Muscle of leg (tissue), 11 donors: Measurements from ENCODE around the gene MPPE1. TPM values are rescaled to one million over a fixed set of nuclear protein-coding genes. Genes with fewer than 3 reads are reported as not detected.
"Not testable (repeated sequence)": the region's sequence is repeated elsewhere in the genome, so short reads cannot be mapped to it uniquely, and the experiment has no call there.

Experiments used
- DNase-seq: peaks from one replicate; pipeline ENCODE4 v3.0.0; 2013
- H3K27ac ChIP-seq: one replicate; pipeline ENCODE4 v1.5.1; 2013; ENCODE audit warnings: mild to moderate bottlenecking, low read length, control low read depth
- H3K27me3 ChIP-seq: one replicate; pipeline ENCODE4 v1.6.1; 2013; ENCODE audit warnings: low read length; ENCODE audit not compliant: control insufficient read depth, insufficient read depth
- H3K36me3 ChIP-seq: one replicate; pipeline ENCODE4 v1.6.1; 2013; ENCODE audit warnings: low read length; ENCODE audit not compliant: control insufficient read depth, insufficient read depth
- H3K4me1 ChIP-seq: one replicate; pipeline ENCODE4 v1.6.1; 2013; ENCODE audit warnings: low read length; ENCODE audit not compliant: control insufficient read depth, insufficient read depth
- H3K4me3 ChIP-seq: one replicate; pipeline ENCODE4 v1.5.1; 2013; ENCODE audit warnings: low read length, control low read depth
- H3K9me3 ChIP-seq: replicated peaks from 2 replicates; pipeline ENCODE4 v1.6.1; 2013; ENCODE audit warnings: low read depth, low read length; ENCODE audit not compliant: control insufficient read depth
- WGBS: methylation state at CpG from one replicate; pipeline ENCODE4 v1.1.5; 2013; ENCODE audit warnings: missing lambda C conversion rate; ENCODE audit not compliant: insufficient coverage; 5-methylcytosine and 5-hydroxymethylcytosine counted together
- polyA plus RNA-seq, 8 donors: library from polyadenylated mRNA; unstranded; fragments of 120-200 nt; gene quantifications; one replicate each; pipeline versions ENCODE4 v1.2.1 to v1.2.3, GENCODE V29; 2013; ENCODE audit warnings: inconsistent platforms in 1 of 8, low replicate concordance in 1 of 8; ENCODE audit not compliant: insufficient read length in 8 of 8, insufficient read depth in 1 of 8
- total RNA-seq: library from RNA; stranded (reverse); fragments of 120-200 nt; gene quantifications from one replicate; pipeline ENCODE4 v1.2.4, GENCODE V29; 2013

MPPE1 gene
- total and polyA plus RNA-seq, 9 donors = 20.1 to 32.1 (median 22.9) TPM

DNA sequence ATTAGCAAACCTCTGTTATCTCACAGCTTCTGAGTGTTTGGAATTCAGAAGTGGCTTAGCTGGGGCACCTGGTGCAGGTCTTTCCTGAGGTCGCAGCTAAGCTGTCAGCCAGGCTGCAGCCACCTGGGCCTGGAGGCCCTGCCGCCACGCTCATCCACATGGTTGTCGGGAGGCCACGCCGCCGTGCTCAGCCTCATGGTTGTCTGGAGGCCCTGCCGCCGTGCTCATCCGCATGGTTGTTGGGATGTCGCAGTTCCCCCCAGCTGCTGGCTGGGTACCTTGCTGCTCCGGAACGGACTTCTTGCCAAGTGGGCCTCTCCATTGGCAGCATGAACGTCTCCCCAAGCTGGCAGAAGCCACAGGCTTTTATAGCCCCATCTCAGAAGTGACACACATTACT lies 24.3 kb upstream of the MPPE1 start:
- no peaks in the 10 kb centered on the region for H3K9me3 ChIP-seq
- WGBS = 86% methylated on average over 13 of the region's 14 CpGs
- no peaks in the 10 kb centered on the region for H3K27me3 ChIP-seq
- no peaks in the 10 kb centered on the region for H3K4me1 ChIP-seq
- no peaks in the 10 kb centered on the region for H3K36me3 ChIP-seq
- H3K4me3 ChIP-seq = no peak overlapping the region
- no peak overlapping the region for H3K27ac ChIP-seq
- no peak for DNase-seq

DNA sequence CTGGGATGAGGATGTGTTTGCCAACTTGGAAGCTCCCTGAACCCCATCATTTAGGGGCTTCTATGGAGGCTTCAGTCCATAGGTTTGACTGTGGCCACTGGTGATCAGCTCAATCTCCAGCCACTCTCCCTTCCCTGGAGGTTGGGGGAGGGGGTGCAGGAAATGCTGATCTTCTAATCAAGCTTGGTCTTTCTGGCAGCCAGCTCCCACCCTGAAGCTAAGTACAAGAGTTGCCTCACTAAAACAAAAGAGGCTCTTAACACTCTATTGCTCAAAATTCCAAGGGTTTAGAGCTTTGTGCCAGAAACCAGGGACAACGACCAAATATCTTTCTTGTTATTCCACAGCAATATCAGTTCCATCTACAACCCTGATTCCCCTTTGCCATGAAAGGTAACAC lies 19.4 kb upstream of the MPPE1 start:
- Histone ChIP-seq H3K27me3 (no peaks in the 10 kb centered on the region), H3K4me3 (no peak overlapping the region), H3K27ac (no peak overlapping the region), H3K36me3 (no peaks in the 10 kb centered on the region), H3K4me1 (no peaks in the 10 kb centered on the region), H3K9me3 (no peaks in the 10 kb centered on the region)
- no CpG with 5 or more reads among the region's 1 CpG for WGBS
- DNase-seq = no peak

DNA sequence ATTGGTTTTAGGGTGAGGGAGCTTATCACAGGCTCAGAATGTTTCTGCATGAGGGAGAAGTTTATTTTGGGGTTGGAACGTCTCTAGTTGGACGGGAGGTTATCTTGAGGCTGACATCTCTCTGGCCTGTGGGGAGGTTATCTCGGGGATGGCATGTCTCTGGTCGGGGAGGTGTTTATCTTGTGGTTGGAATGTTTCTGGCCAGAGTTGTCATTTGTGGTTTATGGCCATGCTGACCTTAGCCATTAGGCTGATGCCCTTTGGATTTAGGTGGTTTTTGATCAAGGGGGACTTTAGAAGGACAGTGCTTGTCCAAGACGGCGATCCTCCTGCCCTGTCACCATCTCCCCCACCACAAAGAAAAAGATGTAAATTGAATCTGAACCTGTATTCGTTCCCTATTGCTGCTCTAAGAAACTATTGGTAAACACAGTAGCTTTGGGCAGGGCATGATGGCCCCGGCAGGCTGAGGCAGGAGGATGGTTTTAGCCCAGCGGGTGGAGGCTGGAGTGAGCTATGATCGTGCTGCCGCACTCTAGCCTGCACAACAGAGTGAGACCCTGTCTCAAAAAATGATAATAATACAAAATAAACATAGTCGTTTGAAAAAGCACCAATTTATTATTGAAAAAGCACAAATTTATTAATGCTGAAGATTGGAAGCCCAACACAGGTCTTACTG lies 17.8 kb upstream of the MPPE1 start:
- 22% methylated on average over 4 of the region's 12 CpGs for WGBS
- H3K4me1 ChIP-seq = no peaks in the 10 kb centered on the region
- no peak for DNase-seq
- no peaks in the 10 kb centered on the region for H3K36me3 ChIP-seq
- H3K27me3 ChIP-seq = no peaks in the 10 kb centered on the region
- H3K27ac ChIP-seq = no peak overlapping the region
- no peaks in the 10 kb centered on the region for H3K9me3 ChIP-seq
- H3K4me3 ChIP-seq = no peak overlapping the region

DNA sequence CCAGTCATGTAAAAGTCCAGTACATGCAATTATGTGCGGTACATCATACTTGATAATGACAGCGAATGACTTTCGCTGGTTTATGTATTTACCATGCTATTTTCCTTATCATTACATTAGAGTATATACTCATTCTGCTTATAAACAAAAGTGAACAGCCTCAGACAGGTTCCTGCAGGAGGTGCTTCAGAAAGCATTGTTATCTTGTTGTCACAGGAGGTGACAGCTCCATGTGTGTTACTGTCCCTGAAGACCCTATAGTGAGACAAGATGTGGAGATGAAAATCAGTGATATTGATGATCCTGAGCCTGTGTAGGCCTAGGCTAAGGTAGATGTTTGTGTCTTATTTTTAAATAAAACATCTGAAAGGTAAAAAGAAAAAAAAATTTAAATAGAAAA lies 15.3 kb upstream of the MPPE1 start:
- Histone ChIP-seq H3K36me3 (no peaks in the 10 kb centered on the region), H3K4me1 (no peaks in the 10 kb centered on the region), H3K27me3 (no peaks in the 10 kb centered on the region), H3K9me3 (no peaks in the 10 kb centered on the region), H3K27ac (no peak overlapping the region), H3K4me3 (no peak overlapping the region)
- no peak for DNase-seq
- no CpG with 5 or more reads among the region's 3 CpGs for WGBS

DNA sequence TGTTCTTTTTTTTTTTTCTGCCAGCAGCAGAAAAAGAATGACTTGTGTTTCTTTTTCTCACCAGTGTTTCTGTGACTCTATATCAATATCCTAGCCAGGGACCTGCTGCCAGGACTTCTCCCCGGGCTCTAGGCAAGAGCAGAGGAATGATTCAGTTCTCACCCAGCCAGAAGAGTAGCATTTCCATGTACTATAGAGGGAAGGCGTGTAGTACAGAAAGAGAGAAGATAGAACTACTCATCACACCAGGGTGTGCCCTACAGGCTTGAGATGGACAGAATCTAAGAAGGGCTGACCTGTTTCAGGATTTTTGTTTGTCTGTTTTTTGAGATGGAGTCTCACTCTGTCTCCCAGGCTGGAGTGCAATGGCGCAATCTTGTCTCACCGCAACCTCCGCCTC lies 11.4 kb upstream of the MPPE1 start:
- WGBS = 100% methylated on average over 3 of the region's 5 CpGs

DNA sequence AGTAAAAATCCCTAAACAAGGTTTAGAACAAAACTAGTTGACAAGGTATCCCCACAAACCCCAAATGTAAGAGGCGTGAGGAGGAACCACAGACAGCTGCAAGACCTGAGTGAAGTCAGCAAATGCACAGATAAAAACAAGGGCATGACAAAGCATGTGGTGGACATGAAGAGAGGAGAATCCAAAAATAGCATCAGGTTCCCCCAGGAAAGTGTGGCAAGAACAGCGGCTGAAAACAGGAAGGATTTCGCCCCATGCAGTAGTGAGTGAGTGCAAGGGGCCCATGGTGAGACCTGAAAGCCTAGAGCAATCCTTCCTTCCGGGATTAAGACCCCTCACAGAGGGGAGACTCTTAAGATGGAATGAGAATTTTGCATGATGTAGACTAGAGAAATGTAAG lies 8.8 kb upstream of the MPPE1 start:
- H3K4me3 ChIP-seq, H3K27me3 ChIP-seq, H3K9me3 ChIP-seq, H3K36me3 ChIP-seq, H3K4me1 ChIP-seq, H3K27ac ChIP-seq: not testable (repeated sequence)
- peak; percentile 37 for DNase-seq
- 50% methylated on average over 1 of the region's 4 CpGs for WGBS

More for the DNA sequence above, 11.4 kb upstream of the MPPE1 start:
- H3K4me1 ChIP-seq, H3K27ac ChIP-seq, H3K9me3 ChIP-seq, H3K4me3 ChIP-seq, DNase-seq, H3K27me3 ChIP-seq, H3K36me3 ChIP-seq: not testable (repeated sequence)

DNA sequence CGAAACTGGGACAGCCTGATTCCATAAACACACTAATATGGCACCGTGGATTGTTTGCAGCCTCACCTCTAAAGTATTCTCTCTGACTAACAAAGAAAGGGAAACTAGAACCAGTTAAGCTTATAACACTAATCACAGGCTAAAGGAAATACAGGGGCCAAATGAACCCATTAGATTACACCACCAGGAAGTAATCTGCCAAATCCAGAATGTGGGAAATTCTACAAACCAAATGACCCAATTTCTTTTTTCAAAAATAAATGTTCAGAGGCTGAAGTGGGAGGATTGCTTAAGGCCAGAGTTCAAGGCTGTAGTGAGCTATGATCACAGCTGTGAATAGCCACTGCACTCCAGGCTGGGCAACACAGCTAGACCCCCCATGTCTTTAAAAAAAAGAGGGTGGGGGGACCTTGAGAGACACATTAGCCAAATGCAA lies 1.5 kb upstream of the MPPE1 start:
- Histone ChIP-seq H3K4me3 (no peak overlapping the region), H3K27me3 (no peaks in the 10 kb centered on the region), H3K27ac (peak overlapping the region; percentile 99), H3K9me3 (no peaks in the 10 kb centered on the region), H3K4me1 (peaks cover 9% of the 10 kb centered on the region), H3K36me3 (peaks cover 7% of the 10 kb centered on the region)
- whole genome bisulfite sequencing = 100% methylated on average over 1 of the region's 2 CpGs
- DNase-seq = peak; percentile 19

DNA sequence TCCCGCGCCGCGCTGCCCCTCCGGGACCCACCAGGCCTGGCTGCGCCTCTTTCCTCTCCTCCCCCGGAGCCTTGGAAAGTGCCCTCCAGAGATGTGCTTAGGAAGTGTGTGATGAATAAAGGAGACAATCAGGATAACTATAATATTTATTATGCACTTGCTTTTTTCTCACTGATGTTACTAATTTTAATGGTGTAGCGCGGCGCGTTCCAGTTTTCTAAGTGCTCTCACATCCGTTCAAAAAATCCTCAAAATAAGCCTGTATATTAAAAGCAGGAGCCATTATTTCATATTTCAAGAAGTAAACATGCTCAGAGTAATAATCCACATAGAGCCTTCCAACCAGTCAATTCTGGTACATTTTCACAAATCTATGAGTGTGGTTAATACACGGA lies 941 bp upstream of the MPPE1 start:
- H3K4me1 ChIP-seq = peaks cover 9% of the 10 kb centered on the region
- H3K27ac ChIP-seq = peak overlapping the region; percentile 99
- peaks cover 7% of the 10 kb centered on the region for H3K36me3 ChIP-seq
- H3K4me3 ChIP-seq = peak overlapping the region; percentile 90
- no CpG with 5 or more reads among the region's 13 CpGs for WGBS
- H3K9me3 ChIP-seq = no peaks in the 10 kb centered on the region
- no peak for DNase-seq
- H3K27me3 ChIP-seq = no peaks in the 10 kb centered on the region

DNA sequence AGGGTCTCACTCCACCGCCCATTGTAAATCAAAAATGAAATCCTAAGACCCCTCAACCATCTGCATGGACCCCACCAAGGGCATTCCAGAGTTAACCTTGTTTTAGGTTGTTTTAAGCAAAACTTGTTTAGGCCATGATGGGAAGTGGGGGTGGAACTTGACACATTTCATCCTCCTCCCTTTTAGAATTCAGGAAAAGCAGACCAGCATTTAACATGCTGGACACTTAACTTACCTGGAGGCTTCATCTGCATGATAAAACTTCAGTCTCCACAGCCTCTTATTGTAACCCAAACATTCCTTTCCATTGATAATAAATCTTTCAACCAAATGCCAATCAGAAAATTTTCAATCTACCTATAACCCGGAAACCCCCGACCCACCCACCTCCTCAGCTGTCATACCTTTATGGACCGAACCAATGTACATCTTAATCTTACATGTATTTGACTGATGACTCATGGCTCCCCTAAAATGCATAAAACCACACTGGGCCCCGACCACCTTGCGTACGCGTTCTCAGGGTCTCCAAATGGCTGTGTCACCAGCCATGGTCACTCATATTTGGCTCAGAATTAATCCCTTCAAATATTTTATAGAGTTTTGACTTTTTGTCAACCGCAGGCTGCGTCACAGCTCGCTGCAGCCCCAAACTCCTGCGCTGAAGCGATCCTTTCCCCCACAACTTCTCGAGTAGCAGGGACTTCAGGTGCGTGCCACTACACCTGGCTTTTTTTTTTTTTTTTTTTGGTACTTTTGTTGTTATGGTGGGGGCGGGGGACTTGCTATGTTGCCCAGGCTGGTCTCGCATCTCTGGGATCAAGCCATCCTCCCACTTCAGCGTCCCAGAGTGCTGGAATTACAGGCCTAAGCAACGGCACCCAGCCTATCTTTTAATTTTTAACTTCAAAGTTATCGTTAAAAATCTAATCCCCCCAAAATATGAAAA lies 917 bp downstream of the MPPE1 start:
- peak overlapping the region; percentile 90 for H3K4me3 ChIP-seq
- WGBS = 64% methylated on average over 10 of the region's 20 CpGs

DNA sequence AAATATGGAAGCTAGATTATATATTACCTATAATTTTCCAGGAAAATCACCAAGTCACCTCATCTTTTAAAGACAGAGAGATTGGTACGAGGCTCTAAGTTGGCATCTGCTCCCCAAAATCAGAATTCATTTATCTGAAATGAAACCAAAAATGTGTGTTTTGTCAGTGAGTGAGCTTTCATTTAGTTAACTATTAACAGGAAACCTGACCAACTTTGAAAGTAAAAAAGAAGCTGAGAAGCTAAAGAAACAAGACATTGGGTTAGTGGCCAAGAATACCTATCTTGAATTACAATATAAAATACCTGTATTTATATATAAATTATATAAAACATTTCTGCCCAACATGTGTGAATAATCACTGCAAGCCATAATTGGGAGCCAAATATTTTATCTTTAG lies 1.9 kb downstream of the MPPE1 start:
- H3K27me3 ChIP-seq = no peaks in the 10 kb centered on the region
- peaks cover 21% of the 10 kb centered on the region for H3K36me3 ChIP-seq
- DNase-seq = no peak
- peaks cover 9% of the 10 kb centered on the region for H3K4me1 ChIP-seq
- no peak overlapping the region for H3K4me3 ChIP-seq
- H3K27ac ChIP-seq = no peak overlapping the region
- no peaks in the 10 kb centered on the region for H3K9me3 ChIP-seq
- no CpG with 5 or more reads among the region's 1 CpG for WGBS

More for the DNA sequence above, 917 bp downstream of the MPPE1 start:
- H3K4me1 ChIP-seq = peaks cover 9% of the 10 kb centered on the region
- peaks cover 17% of the 10 kb centered on the region for H3K36me3 ChIP-seq
- H3K27me3 ChIP-seq = no peaks in the 10 kb centered on the region
- H3K27ac ChIP-seq = no peak overlapping the region
- no peaks in the 10 kb centered on the region for H3K9me3 ChIP-seq
- DNase-seq = peak; percentile 13
